Stimulated activated CD4-positive, alpha-beta T cell treated with anti-CD3 and anti-CD28 coated beads, Interleukin-4, amount 100 ng/mL, for 24 hours (primary cell): ENCODE data around the gene SPAG16.
"Not testable (repeated sequence)": the region's sequence is repeated elsewhere in the genome, so short reads cannot be mapped to it uniquely, and the experiment has no call there.

Experiments used
- DNase-seq: peaks from one replicate; pipeline ENCODE4 v3.0.0-alpha.2; 2020

The SPAG16 gene

GRCh38 chr2:213861638-213862037, 577.4 kb downstream of the SPAG16 start:
- no peak for DNase-seq

- DNase-seq, result no peak
Measured at GRCh38 chr2:213862407-213863076, 578.3 kb downstream of the SPAG16 start.

GRCh38 chr2:213863541-213863940, 579.3 kb downstream of the SPAG16 start:
- DNase-seq, result no peak

- no peak for DNase-seq
Measured at GRCh38 chr2:213868526-213868925, 584.3 kb downstream of the SPAG16 start.

- no peak for DNase-seq
Measured at GRCh38 chr2:213885485-213885884, 601.2 kb downstream of the SPAG16 start.

- no peak for DNase-seq
Measured at GRCh38 chr2:213914510-213914909, 630.2 kb downstream of the SPAG16 start.

- no peak for DNase-seq
Measured at GRCh38 chr2:213920014-213920413, 635.8 kb downstream of the SPAG16 start.

- DNase-seq, result no peak
Measured at GRCh38 chr2:213923543-213923942, 639.3 kb downstream of the SPAG16 start.

GRCh38 chr2:213934560-213934959, 650.3 kb downstream of the SPAG16 start:
- no peak for DNase-seq

- DNase-seq, result no peak
Measured at GRCh38 chr2:213958086-213958485, 673.8 kb downstream of the SPAG16 start.

- DNase-seq, result no peak
Measured at GRCh38 chr2:213959589-213959988, 675.3 kb downstream of the SPAG16 start.

GRCh38 chr2:213971536-213971935, 687.3 kb downstream of the SPAG16 start:
- no peak for DNase-seq

GRCh38 chr2:213980883-213981282, 696.6 kb downstream of the SPAG16 start:
- no peak for DNase-seq

- DNase-seq, result no peak
Measured at GRCh38 chr2:213989207-213989606, 704.9 kb downstream of the SPAG16 start.

GRCh38 chr2:213991453-213992108, 707.3 kb downstream of the SPAG16 start:
- DNase-seq, result no peak

GRCh38 chr2:213995400-213996105, 711.3 kb downstream of the SPAG16 start:
- DNase-seq, result no peak

GRCh38 chr2:213998976-213999375, 714.7 kb downstream of the SPAG16 start:
- not testable (repeated sequence) for DNase-seq

- no peak for DNase-seq
Measured at GRCh38 chr2:214004463-214004862, 720.2 kb downstream of the SPAG16 start.

- DNase-seq, result no peak
Measured at GRCh38 chr2:214005337-214005736, 721.1 kb downstream of the SPAG16 start.

GRCh38 chr2:214006601-214007000, 722.3 kb downstream of the SPAG16 start:
- no peak for DNase-seq

GRCh38 chr2:214011676-214012075, 727.4 kb downstream of the SPAG16 start:
- no peak for DNase-seq

- DNase-seq, result no peak
Measured at GRCh38 chr2:214014551-214015220, 730.4 kb downstream of the SPAG16 start.

GRCh38 chr2:214019229-214019972, 735.1 kb downstream of the SPAG16 start:
- no peak for DNase-seq
